Right cardiac atrium (tissue), 5 donors: ENCODE measurements around the gene SAMD4A. TPM values are rescaled to one million over a fixed set of nuclear protein-coding genes. Genes with fewer than 3 reads are reported as not detected.

ENCODE experiments used
- ATAC-seq, 2 donors: fragments of 200-7000 bp; cut with Tn5 transposase; one replicate each; pipeline versions ENCODE4 v1.8.0 to v1.9.1; 2020; ENCODE audit warnings: moderate library complexity in 2 of 2, mild to moderate bottlenecking in 1 of 2
- DNase-seq, 3 donors: peaks; one replicate each; pipeline ENCODE4 v3.0.0-alpha.2; 2020
- H3K27ac ChIP-seq: one replicate; pipeline ENCODE4 v1.5.1; 2013; ENCODE audit warnings: mild to moderate bottlenecking, low read length, control low read depth, moderate library complexity
- H3K27me3 ChIP-seq: one replicate; pipeline ENCODE4 v1.6.1; 2013; ENCODE audit not compliant: control insufficient read depth, insufficient read depth
- H3K4me1 ChIP-seq: one replicate; pipeline ENCODE4 v1.6.1; 2013; ENCODE audit warnings: low read length; ENCODE audit not compliant: control insufficient read depth, insufficient read depth
- H3K4me3 ChIP-seq: one replicate; pipeline ENCODE4 v1.5.1; 2013; ENCODE audit warnings: low read length, control low read depth
- H3K9me3 ChIP-seq: one replicate; pipeline ENCODE4 v1.6.1; 2013; ENCODE audit warnings: low read length; ENCODE audit not compliant: control insufficient read depth
- WGBS: extraction: QIAGEN DNeasy Blood & Tissue Kit; methylation state at CpG from one replicate; pipeline ENCODE4 v1.1.7; 2013; 5-methylcytosine and 5-hydroxymethylcytosine counted together
- intact Hi-C, 4 donors: fragments of 100-400 bp; cut with DNase I; formaldehyde crosslinking; loops; one replicate each; pipeline versions ENCODE4 v1.11.0 to v1.14.0; 2022 to 2023
- polyA plus RNA-seq: library from polyadenylated mRNA; stranded (reverse); fragments of 200-250 nt; gene quantifications from one replicate; pipeline ENCODE4 v1.2.3, GENCODE V29; 2013
- total RNA-seq, 4 donors: library from RNA; stranded (reverse); fragmentation: NEBNext Ultra II Directional; extraction: Animal tissue kit (Norgen Biotek cat#: 25700); gene quantifications; one replicate each; pipeline ENCODE4 v1.2.1, GENCODE V29; 2021
- donor health status: healthy with polysubstance abuse.
- donor health status: DM: no; HTN: yes; CAD: no.
- donor health status: DM: no; HTN: no; CAD: no.
- donor health status: DM: no; HTN: yes; CAD: no; lungs with severe emphysema.
- donor health status: DM: yes; HTN: yes; CAD: no.

Gene SAMD4A
- total and polyA plus RNA-seq, 5 donors, result 57.2 to 166 (median 137) TPM

- intact Hi-C loops, result no loop called here
- H3K27ac ChIP-seq, result no peak overlapping the region
- 87% methylated on average over 6 of the region's 6 CpGs for WGBS
- no peak overlapping the region for H3K4me3 ChIP-seq
- no peaks in the 10 kb centered on the region for H3K27me3 ChIP-seq
- DNase-seq, result no peak
- no peaks in the 10 kb centered on the region for H3K4me1 ChIP-seq
- ATAC-seq, result no peak
- H3K9me3 ChIP-seq, result no peaks in the 10 kb centered on the region
Measured at GRCh38 chr14:54815515-54815914, 248.6 kb downstream of the SAMD4A start.

- ATAC-seq, result no peak
- DNase-seq, result no peak
Measured at GRCh38 chr14:54816450-54816849, 249.5 kb downstream of the SAMD4A start.

GRCh38 chr14:54817506-54817905 is 250.6 kb downstream of the SAMD4A start:
- Histone ChIP-seq H3K4me3 (no peak overlapping the region), H3K27me3 (no peaks in the 10 kb centered on the region), H3K27ac (no peak overlapping the region), H3K9me3 (no peaks in the 10 kb centered on the region), H3K4me1 (no peaks in the 10 kb centered on the region)
- intact Hi-C loops, result no loop called here
- 92% methylated on average over 5 of the region's 5 CpGs for WGBS
- ATAC-seq, result no peak
- no peak for DNase-seq

More at GRCh38 chr14:54816450-54816849, 249.5 kb downstream of the SAMD4A start:
- 79% methylated on average over 1 of the region's 1 CpG for WGBS
- Histone ChIP-seq H3K9me3 (no peaks in the 10 kb centered on the region), H3K4me3 (no peak overlapping the region), H3K27me3 (no peaks in the 10 kb centered on the region), H3K27ac (no peak overlapping the region), H3K4me1 (no peaks in the 10 kb centered on the region)
- intact Hi-C loops, result no loop called here

- no peak overlapping the region for H3K27ac ChIP-seq
- H3K4me3 ChIP-seq, result no peak overlapping the region
- DNase-seq, result no peak
- H3K9me3 ChIP-seq, result no peaks in the 10 kb centered on the region
- no peaks in the 10 kb centered on the region for H3K27me3 ChIP-seq
- intact Hi-C loops, result no loop called here
- H3K4me1 ChIP-seq, result no peaks in the 10 kb centered on the region
- ATAC-seq, result no peak
- 68% methylated on average over 14 of the region's 14 CpGs for WGBS
Measured at GRCh38 chr14:54818201-54819133, 251.5 kb downstream of the SAMD4A start.

GRCh38 chr14:54822685-54823084 is 255.8 kb downstream of the SAMD4A start:
- no peak overlapping the region for H3K27ac ChIP-seq
- H3K4me3 ChIP-seq, result no peak overlapping the region
- H3K9me3 ChIP-seq, result no peaks in the 10 kb centered on the region
- DNase-seq, result no peak
- H3K4me1 ChIP-seq, result no peaks in the 10 kb centered on the region
- no peaks in the 10 kb centered on the region for H3K27me3 ChIP-seq
- no peak for ATAC-seq
- intact Hi-C loops, result no loop called here

- 93% methylated on average over 2 of the region's 2 CpGs for WGBS
Measured at GRCh38 chr14:54823757-54824549, 257.0 kb downstream of the SAMD4A start.

GRCh38 chr14:54828037-54828436 is 261.1 kb downstream of the SAMD4A start:
- Histone ChIP-seq H3K27me3 (no peaks in the 10 kb centered on the region), H3K4me1 (no peaks in the 10 kb centered on the region), H3K9me3 (no peaks in the 10 kb centered on the region), H3K27ac (no peak overlapping the region), H3K4me3 (no peak overlapping the region)
- 91% methylated on average over 1 of the region's 1 CpG for WGBS
- no peak for DNase-seq
- intact Hi-C loops, result no loop called here
- no peak for ATAC-seq

More at GRCh38 chr14:54823757-54824549, 257.0 kb downstream of the SAMD4A start:
- intact Hi-C loops, result no loop called here
- Histone ChIP-seq H3K27ac (no peak overlapping the region), H3K9me3 (no peaks in the 10 kb centered on the region), H3K4me3 (no peak overlapping the region), H3K27me3 (no peaks in the 10 kb centered on the region), H3K4me1 (no peaks in the 10 kb centered on the region)
- no peak for ATAC-seq
- DNase-seq, result no peak

GRCh38 chr14:54829486-54830224 is 262.7 kb downstream of the SAMD4A start:
- no peaks in the 10 kb centered on the region for H3K9me3 ChIP-seq
- no peak for DNase-seq
- intact Hi-C loops, result no loop called here
- no peaks in the 10 kb centered on the region for H3K4me1 ChIP-seq
- H3K4me3 ChIP-seq, result no peak overlapping the region
- WGBS, result 70% methylated on average over 8 of the region's 8 CpGs
- H3K27me3 ChIP-seq, result no peaks in the 10 kb centered on the region
- ATAC-seq, result no peak
- H3K27ac ChIP-seq, result no peak overlapping the region

- WGBS, result 91% methylated on average over 4 of the region's 4 CpGs
Measured at GRCh38 chr14:54830650-54831049, 263.7 kb downstream of the SAMD4A start.

GRCh38 chr14:54834081-54834480 is 267.2 kb downstream of the SAMD4A start:
- no peak for ATAC-seq
- Histone ChIP-seq H3K9me3 (no peaks in the 10 kb centered on the region), H3K27me3 (no peaks in the 10 kb centered on the region), H3K4me1 (no peaks in the 10 kb centered on the region), H3K4me3 (no peak overlapping the region), H3K27ac (no peak overlapping the region)
- no peak for DNase-seq
- intact Hi-C loops, result no loop called here

More at GRCh38 chr14:54830650-54831049, 263.7 kb downstream of the SAMD4A start:
- Histone ChIP-seq H3K4me1 (no peaks in the 10 kb centered on the region), H3K4me3 (no peak overlapping the region), H3K9me3 (no peaks in the 10 kb centered on the region), H3K27ac (no peak overlapping the region), H3K27me3 (no peaks in the 10 kb centered on the region)
- DNase-seq (no peak), ATAC-seq (no peak)
- intact Hi-C loops, result no loop called here

GRCh38 chr14:54834727-54835126 is 267.8 kb downstream of the SAMD4A start:
- H3K9me3 ChIP-seq, result no peaks in the 10 kb centered on the region

More at GRCh38 chr14:54834727-54835126, 267.8 kb downstream of the SAMD4A start:
- Histone ChIP-seq H3K4me3 (no peak overlapping the region), H3K4me1 (no peaks in the 10 kb centered on the region), H3K27me3 (no peaks in the 10 kb centered on the region), H3K27ac (no peak overlapping the region)
- WGBS, result 83% methylated on average over 6 of the region's 6 CpGs
- DNase-seq (no peak), ATAC-seq (no peak)
- intact Hi-C loops, result no loop called here
